ENCODE results near the gene CMTM5. TPM values are rescaled to one million over a fixed set of nuclear protein-coding genes. Genes with fewer than 3 reads are reported as not detected.

The CMTM5 gene
- total RNA-seq, 1 donor from 2014 or later = 4.3 TPM

- peaks cover 43% of the 10 kb centered on the region for H3K4me1 Mint-ChIP-seq
- H3K36me3 ChIP-seq = peaks cover 3% of the 10 kb centered on the region
- no peak overlapping the region for H2AFZ ChIP-seq (replicated peaks)
- H3K4me1 ChIP-seq = peaks cover 29% of the 10 kb centered on the region
- peak overlapping the region; percentile 94 for H3K27ac Mint-ChIP-seq
- peaks cover 12% of the 10 kb centered on the region for H3K27me3 Mint-ChIP-seq (ENCODE audit: insufficient read depth, low read depth)
- no peaks in the 10 kb centered on the region for H3K9me3 ChIP-seq (ENCODE audit: low read depth)
- DNase-seq (ENCODE audit: low spot score) = peak; percentile 85
- H3K9me3 Mint-ChIP-seq = no peaks in the 10 kb centered on the region
- H3K36me3 Mint-ChIP-seq = peaks cover 18% of the 10 kb centered on the region
- peak overlapping the region; percentile 58 for H3K4me3 ChIP-seq
- H3K79me2 ChIP-seq (ENCODE audit: low read depth) = peaks cover 52% of the 10 kb centered on the region
- peak overlapping the region; percentile 66 for H3K9ac ChIP-seq
- peaks cover 51% of the 10 kb centered on the region for H4K20me1 ChIP-seq (ENCODE audit: low read depth)
- H3K4me2 ChIP-seq = peak overlapping the region; percentile 76
- TF ChIP-seq EZH2phosphoT487 (IDR thresholded peaks at IDR 0.05) = no peak
- H3K27me3 ChIP-seq = no peaks in the 10 kb centered on the region
- H3F3A ChIP-seq (ENCODE audit: low read depth) = peaks cover 48% of the 10 kb centered on the region
- peak overlapping the region; percentile 90 for H3K4me3 Mint-ChIP-seq
- H3K27ac ChIP-seq = peak overlapping the region; percentile 91
Observed at GRCh38 chr14:23364164-23365035, 12.4 kb upstream of the CMTM5 start.

- Histone ChIP-seq H3K4me2 (peak within 1 kb of the TSS; percentile 76), H3K9me3 (ENCODE audit: low read depth) (no peaks in the 10 kb centered on the region), H3K4me3 (peak within 1 kb of the TSS; percentile 58), H4K20me1 (ENCODE audit: low read depth) (peaks cover 43% of the 10 kb centered on the region), H3K79me2 (ENCODE audit: low read depth) (peaks cover 52% of the 10 kb centered on the region), H2AFZ (replicated peaks) (no peak within 1 kb of the TSS), H3F3A (ENCODE audit: low read depth) (peaks cover 45% of the 10 kb centered on the region), H3K36me3 (peaks cover 3% of the 10 kb centered on the region), H3K9ac (peak within 1 kb of the TSS; percentile 66), H3K27me3 (no peaks in the 10 kb centered on the region), H3K4me1 (peaks cover 29% of the 10 kb centered on the region), H3K27ac (peak within 1 kb of the TSS; percentile 91)
- peaks cover 12% of the 10 kb centered on the region for H3K27me3 Mint-ChIP-seq (ENCODE audit: insufficient read depth, low read depth)
- H3K9me3 Mint-ChIP-seq = no peaks in the 10 kb centered on the region
- H3K36me3 Mint-ChIP-seq = peaks cover 16% of the 10 kb centered on the region
- peaks cover 41% of the 10 kb centered on the region for H3K4me1 Mint-ChIP-seq
- DNase-seq (ENCODE audit: low spot score) = peak; percentile 68
- peak within 1 kb of the TSS; percentile 94 for H3K27ac Mint-ChIP-seq
- H3K4me3 Mint-ChIP-seq = peak within 1 kb of the TSS; percentile 90
- no peak for TF ChIP-seq CTCF (IDR thresholded peaks at IDR 0.05)
- no peak for TF ChIP-seq EZH2phosphoT487 (IDR thresholded peaks at IDR 0.05)
- no peak for TF ChIP-seq EZH2 (IDR thresholded peaks at IDR 0.05)
Observed at GRCh38 chr14:23365036-23365731, 11.7 kb upstream of the CMTM5 start, which contains the start of gene EFS. Gene EFS, minus strand, starts transcription at chr14:23365172. Its CDS starts 147 bp downstream, at chr14:23365025.

DNA sequence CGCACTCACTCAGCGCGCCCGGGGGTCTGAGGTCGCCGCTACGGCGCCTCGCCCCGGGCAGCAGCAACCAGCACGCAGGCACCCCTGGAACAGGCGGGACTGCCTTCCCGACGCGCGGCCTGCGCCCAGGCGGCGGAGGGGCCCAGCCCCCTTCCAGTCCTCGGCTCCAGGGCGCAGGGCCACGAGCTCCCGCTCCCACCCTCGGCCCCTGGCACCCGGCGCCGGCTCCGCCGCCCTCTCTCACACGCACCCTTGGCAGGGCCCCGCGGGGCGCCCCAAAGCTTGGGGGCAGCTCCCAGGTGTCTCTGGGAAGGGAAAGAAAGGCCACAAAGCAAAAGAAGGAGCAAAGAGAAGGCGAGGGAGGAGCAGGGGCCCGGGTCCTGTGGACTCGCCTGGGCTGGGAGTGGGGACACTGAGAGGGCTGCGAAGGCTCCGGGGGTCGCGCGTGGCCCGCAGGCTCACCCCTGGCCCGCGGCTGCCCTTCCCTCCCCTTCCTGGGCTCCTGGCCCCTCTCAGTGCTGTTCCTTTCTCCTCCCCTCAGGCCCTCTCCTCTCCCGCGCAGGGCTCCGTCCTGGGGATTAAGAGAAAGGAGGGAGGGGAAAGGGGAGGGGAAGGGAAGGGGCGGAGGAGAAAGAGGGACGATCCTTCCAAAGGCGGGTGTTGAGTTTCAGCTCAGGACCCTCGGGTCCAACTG lies 11.0 kb upstream of the CMTM5 start:
- DNase-seq (ENCODE audit: low spot score) = peak; percentile 62
- Mint-ChIP-seq H3K4me3 (peak overlapping the region; percentile 86), H3K36me3 (peaks cover 13% of the 10 kb centered on the region), H3K9me3 (no peaks in the 10 kb centered on the region), H3K4me1 (peaks cover 37% of the 10 kb centered on the region), H3K27ac (no peak overlapping the region), H3K27me3 (ENCODE audit: insufficient read depth, low read depth) (peaks cover 14% of the 10 kb centered on the region)
- Histone ChIP-seq H3K79me2 (ENCODE audit: low read depth) (peaks cover 51% of the 10 kb centered on the region), H3K27ac (peak overlapping the region; percentile 91), H2AFZ (replicated peaks) (no peak overlapping the region), H3K9ac (peak overlapping the region; percentile 66), H3K4me1 (peaks cover 29% of the 10 kb centered on the region), H3F3A (ENCODE audit: low read depth) (peaks cover 40% of the 10 kb centered on the region), H3K36me3 (peaks cover 3% of the 10 kb centered on the region), H3K27me3 (no peaks in the 10 kb centered on the region), H3K4me3 (peak overlapping the region; percentile 58), H3K4me2 (peak overlapping the region; percentile 76), H4K20me1 (ENCODE audit: low read depth) (peaks cover 36% of the 10 kb centered on the region), H3K9me3 (ENCODE audit: low read depth) (no peaks in the 10 kb centered on the region)
- TF ChIP-seq CTCF (IDR thresholded peaks at IDR 0.05) (no peak), EZH2phosphoT487 (IDR thresholded peaks at IDR 0.05) (no peak), EZH2 (IDR thresholded peaks at IDR 0.05) (no peak)
